Stimulated activated CD4-positive, alpha-beta T cell treated with anti-CD3 and anti-CD28 coated beads, Interleukin-1b, Interleukin-23, amount 100 ng/mL, for 4 hours (primary cell): ENCODE data around the gene MEX3C.

Experiments used
- DNase-seq, 2 donors: peaks; one replicate each; pipeline ENCODE4 v3.0.0-alpha.2; 2020; ENCODE audit warnings: low read depth in 2 of 2

MEX3C gene

DNA sequence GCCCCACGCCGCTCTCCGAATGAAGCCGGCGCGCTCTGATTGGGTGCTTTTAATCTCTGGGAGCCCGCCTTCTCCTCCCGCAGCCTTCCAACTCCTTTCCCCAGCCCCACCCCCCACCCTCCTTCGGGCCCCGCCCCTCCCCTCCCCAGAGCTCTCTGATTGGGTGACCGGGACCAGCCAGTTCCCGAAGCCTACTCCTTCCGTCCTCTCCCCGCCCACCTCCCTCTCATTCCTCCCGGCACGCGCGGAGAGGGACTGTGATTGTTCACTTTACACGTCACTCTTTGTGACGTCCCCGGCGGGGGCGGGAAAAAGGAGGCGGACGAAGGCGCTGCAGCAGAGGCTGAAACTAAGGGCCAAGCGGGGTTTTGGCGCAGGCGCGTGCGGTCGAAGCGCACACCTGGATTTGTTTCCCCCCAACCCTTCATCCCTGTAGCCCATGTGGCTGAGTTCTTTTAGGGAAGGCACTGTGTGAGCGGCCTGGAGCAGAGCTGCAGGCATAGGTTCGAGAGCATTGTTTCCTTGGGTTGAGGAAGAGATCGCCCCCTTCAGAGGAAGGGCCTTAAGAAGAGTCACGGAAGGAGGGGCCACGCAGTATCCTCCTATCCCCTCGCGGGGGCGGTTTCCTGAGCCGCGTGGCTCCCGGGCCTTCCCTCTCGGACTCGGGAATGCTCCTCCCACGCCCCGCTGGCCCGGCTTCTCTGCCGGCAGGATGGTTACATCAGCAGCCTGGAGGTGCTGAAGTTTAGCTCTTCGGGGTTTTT, at the start of gene MEX3C:
Gene MEX3C (minus strand): TSS at position 21 of the 764 bp plus-strand sequence. CDS start 361 bp downstream, outside the sequence.
- DNase-seq: peak; percentile 98

DNA sequence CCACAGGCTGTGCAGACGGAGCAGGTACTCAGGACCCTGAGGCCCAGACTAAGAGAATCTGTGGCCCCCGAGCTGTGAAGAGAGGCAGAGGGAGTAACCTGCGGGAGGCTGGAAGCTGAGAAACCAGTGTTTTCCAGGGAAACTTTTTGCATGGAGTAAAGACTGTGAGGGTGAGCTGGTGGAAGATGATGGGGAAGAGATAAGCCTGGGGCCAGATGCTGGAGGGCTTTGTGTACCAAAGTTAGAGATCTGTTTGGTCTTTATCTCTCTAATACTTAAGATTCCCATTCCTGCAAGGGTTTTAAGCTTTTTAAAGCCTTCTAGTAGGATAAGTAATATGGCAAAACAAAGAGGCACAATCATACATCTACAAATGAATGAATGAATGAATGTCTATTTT, 43.7 kb upstream of the MEX3C start:
- no peak for DNase-seq

DNA sequence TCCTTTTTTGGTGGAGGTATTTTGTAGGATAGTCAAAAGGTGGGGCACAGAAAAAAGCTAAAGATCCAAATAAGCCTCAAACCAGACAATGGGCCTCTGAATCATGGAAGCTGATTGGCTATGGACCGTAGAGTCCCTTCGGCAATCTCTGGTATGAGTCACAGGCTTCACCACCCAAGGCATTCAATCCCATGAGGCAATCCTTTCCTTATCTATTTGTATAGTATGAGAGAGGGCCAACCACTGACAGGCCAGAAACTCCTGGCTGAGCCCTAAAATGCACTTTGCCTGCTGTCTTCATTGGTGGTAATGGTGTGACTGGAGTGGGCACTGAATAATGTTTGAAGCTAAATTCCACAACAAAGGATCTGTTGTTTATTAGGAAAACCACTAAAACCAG, 38.7 kb upstream of the MEX3C start:
- no peak for DNase-seq

DNA sequence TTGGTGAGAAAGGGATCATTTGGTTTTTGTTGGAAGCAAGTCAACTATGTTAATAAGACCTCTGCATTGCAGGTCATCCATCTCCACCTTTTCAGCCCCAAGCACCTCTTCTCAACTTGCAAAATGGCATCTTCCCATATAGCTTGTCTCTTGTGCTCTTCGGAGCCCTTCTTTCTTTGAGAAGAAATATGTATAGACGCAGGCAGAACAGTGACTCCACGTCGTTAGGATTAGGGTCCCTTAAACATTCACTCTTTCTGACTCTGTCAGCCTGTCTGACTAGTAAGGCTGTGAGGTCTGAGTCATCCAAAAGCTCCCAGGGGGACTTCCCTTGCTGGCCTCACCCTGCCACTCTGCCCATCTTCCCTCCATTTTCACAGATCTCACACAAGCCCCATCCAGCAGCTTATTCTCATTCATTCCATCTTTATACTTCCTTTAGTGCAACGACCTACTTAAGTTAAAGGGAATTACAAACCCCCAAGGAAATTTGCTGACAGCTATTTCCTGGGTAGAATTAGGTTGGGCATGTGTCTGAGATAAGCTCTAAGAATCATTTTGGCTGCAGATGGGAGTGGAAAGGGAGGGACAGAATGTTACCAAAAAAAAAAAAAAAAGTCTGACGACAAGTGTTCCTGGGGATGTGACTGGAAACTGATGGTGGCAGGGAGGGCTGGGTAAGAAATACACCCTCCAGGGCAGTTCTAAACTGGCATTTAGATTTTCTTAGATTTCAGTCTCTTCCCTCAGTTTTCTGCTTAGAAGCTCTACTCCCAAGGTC, 37.7 kb upstream of the MEX3C start:
- DNase-seq: no peak

DNA sequence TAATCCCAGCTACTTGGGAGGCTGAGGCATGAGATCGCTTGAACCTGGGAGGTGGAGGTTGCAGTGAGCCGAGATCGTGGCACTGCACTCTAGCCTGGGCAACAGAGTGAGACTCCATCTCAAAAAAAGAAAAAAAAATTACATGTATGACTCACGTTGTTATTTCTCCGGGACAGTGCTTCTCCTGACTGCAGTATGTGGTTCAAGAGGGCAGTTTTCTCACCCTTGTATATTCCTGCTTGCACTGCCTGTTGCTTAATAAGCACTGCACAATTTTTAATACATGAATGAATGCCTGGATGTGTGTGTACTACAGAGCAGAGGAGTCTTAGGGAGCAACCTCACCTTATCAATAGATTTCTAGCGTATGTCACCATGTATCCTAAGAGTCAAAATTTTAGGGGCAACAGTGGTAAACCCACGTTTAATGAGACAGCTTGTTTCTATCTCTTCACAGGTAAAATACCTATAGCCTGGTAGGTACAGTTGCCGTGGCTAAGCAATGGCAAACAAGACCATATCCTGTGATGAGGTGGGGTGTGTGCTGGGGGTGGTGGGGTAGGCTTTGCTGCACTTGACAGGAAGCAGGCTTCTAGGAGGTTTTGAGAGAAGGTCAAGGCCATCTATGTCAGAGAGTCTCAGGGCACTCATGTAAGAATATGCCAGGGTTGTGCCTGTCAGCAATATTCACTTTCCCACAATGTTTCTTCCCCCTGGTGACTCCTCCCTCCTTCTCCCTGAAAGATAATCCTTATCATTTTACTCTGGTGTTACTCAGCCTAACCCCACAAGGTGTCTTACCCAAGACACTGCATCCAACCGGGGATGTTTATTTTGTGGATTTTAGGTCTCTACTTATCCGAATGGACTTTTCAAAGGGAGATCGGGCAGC, 36.9 kb upstream of the MEX3C start:
- no peak for DNase-seq

DNA sequence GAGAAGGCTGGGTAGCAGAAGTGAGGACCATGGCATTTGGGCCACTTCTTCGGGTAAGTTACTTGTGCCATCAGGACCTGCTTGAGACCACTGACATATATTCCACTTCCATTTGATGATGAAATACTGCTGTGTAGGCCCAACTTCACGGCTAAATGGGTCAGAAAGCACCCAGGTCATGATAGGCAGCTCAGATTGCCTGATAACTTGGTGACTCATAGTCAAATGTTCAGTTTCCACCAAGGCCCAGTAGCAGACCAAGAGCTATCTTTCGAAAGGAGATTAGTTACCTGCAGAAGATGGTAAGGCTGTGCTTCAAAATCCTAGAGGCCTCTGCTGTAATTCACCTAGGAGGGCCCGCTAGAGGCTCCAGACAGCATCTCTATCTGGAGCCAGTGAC, 31.8 kb upstream of the MEX3C start:
- no peak for DNase-seq

DNA sequence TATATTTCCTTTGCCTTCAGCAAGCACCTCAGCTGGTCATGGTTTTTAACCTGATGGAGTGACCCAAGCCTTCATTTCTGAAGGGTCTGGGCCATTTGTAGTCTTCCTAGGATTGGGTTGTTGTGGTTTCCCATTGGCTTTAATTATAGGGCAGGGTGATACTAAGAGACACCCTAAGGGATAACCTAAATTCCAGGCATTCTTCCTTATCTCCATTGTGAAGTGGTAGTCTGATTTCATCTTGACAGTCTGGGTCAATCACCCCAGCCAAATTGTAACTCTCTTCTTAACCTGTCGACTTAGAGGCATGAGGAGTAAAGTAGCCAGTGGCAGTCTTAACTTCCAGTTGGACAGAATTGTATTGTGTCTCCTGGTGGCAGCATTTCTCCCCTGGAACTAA, 30.2 kb upstream of the MEX3C start:
- DNase-seq: no peak

DNA sequence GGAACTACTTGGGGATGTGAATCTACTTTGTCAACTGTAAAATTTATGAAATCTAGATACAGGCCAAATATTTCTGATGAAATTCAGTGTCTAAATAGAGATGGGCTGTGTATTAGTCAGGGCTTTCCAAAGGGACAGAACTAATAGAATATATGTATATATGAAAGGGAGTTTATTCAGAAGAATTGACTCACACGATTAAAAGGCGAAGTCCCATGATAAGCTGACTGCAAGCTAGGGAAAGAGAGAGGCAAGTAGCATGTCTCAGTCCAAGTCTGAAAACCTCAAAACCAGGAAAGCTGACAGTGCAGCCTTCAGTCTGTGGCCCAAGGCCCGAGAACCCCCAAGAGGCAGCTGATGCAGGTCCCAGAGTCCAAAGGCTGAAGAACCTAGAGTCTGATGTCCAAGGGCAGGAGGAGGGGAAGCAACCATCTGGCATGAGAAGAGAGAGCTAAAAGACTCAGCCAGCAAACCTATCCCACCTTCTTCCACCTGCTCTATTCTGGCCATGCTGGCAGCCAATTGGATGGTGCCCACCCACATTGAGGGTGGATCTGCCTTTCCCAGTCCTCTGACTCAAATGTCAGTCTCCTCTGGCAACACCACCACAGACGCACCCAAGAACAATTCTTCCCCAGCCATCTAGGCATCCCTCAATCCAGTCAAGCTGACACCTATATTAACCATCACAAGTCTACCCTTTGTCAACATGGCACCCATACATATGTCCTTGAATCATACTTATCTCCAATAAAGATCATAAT, 29.3 kb upstream of the MEX3C start:
- no peak for DNase-seq

DNA sequence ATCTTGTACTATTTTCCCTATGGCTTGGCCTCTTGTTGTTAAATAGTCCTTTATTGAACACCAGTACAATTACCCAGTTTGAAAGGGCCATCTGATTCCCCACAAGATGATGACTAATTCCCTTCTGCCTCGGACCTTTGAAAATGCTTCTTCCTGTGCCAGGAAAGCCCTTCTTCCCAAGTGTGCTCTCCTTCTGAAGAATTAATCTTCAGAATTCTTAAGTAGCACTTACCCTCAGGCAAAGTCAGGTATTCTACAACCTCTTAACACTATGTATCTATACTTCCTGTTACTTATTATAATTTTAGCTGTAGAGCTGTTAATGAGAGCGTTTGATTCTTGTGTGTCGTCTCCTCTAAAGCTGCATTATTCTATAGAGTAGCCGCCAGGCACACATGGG, 28.6 kb upstream of the MEX3C start:
- no peak for DNase-seq

DNA sequence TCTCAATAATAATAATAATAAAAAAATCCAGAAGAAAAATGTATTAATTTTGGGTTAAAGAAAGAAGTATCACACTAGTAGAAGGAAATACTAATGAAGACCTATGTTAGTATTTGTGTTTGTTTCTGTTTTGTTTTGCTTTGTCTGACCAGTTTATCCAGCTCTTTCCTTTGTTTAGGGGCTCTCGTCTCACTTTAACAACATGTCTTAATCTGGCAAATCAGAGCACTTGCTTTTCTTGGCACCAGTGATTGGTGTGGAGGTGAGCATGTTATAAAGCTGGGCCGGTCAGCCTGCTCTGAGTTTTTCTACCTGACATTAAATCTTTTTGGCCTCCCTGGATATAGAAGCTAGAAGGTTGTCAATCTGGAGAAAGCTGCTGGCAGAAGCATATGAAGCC, 15.1 kb upstream of the MEX3C start:
- no peak for DNase-seq

DNA sequence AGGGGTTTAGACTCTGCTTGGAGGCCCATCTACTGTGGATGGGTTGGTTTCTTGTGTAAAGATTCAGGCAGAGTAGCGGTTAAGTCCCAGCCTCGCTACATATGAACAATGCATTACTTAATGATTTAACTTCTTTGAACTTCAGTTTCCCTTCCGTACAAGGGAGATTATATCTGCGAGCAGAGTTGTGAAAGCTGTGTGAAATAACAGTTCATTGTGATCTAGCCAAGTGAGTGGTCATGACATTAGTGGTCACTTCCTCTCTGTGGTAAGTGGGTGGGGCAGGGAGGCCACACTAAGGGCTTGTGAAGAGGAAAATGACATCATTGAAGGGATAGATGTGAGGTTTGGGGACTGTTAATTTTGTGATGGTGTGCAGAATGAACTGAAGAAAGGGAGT, 14.1 kb upstream of the MEX3C start:
- no peak for DNase-seq

DNA sequence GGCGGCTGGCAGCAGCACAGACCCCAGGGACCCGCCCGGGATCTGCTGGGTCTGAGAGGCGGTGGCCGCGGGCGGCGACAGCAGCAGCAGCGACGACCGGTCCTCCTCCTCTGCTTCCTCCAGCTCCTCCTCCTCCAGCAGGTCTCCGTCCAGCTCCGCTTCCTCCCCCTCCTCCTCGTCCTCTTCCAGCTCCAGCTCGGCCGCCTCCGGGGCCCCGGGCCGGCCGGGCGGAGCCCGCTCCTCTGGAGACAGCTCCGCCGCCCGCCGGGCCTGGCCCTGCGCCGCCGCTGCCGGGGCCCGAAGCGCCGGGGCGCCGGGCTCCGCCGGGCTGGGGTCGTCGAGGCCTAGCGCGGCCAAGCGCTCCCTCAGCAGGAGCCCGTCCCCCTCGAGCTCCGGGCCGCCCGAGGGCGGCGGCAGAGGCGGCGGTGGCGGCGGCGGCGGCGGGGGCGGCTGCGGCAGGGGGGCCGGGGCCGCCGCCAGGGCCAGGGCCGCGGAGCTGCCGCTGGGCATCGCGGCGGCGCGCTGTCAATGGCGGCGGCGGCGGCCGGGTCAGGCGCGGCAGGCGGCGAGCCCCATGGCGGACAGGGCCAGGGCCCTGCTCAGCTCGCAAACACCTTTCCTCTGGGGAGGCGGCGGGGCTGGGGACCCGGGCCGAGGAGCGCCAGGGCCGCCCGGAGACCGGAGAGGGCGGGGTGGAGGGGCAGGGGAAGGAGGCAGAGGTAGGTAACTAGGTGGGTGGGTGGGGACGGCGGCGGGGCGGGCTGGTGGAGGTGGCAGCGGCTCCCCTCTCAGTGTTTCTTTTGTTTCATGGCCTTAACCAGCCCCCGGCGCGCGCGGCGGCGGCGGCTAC, 445 bp downstream of the MEX3C start:
- DNase-seq: peak in 1 of 2 donors; percentile 17

DNA sequence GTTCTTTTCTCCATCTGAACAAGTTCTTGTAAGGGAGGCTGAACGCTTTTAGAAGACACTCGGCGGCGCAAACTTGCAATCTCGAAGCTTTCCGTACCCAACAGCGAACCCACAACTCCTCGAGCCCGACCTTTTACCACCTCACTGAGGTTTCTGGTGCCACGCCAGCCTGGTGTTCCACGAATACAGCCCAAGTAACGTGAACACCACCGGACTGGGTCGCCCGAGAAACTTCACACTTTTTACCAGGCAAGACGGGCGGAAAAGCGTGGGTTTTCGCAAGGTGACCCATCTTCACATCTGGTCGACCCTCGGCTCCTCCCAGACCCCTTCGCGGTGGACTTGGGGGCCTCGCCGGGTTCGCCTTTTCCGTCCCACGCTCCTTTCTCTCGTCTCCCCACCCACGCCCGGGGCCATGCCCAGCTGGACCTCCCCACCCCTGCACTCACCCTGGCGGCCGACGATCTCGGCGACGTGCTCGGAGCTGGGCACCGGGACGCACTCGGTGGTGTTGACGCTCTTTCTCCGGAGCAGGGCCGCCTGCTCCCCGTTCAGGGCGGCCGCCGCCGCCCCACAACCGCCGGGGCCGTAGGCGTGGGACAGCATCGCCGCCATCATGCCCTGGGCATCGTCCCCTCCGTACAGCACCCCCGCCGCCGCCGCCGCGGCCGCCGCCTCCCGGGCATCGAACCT, 1.2 kb downstream of the MEX3C start:
- peak; percentile 22 to 50 for DNase-seq

DNA sequence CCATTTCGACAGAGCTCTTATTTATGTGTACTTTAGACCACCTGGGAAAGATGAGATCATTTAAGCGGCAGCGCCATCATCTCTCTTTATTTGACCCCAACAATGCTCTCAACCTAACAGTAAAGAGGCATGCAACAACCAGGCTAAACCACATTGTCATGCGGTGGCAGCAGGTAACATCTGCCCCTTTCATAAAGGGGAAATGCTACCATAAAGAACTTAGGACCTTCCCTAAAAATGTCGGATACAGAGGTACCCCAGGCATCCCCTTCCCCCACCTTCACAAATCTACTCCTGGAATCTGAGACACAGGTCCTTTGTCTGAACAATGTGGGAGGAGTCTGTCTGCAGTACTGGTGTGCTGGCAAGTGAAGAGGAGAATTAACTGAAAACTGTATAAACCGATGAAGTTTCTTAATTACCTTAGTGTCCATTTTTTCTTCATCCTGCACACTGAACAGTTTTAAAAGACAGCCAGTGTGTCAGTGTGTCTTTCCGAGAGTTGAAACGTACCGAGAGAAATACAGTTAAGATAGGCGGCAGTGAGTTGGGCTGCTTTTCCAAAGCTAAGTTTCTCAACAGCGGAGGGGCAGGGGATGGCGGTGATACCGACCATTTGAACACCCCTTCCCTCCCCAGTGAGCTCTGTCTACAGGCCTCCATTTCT, 1.9 kb downstream of the MEX3C start:
- peak in 1 of 2 donors; percentile 7 for DNase-seq

DNA sequence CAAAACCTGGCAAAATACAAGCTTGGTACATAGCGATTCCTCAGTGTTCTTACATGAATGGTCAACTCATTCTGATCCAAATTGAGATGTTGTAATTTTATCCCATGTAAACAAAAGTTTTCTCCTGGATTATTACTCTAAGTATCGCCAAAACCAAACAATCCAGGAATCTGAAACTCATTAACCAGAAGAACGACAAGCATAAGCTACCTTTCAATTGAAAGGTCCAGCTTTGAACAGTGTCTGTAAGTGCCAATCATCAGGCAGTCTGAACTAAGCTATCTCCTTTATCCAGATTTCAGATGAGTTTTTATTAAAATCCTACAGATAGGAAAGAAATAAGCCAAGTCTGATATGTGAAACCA, 2.4 kb downstream of the MEX3C start:
- DNase-seq: no peak

DNA sequence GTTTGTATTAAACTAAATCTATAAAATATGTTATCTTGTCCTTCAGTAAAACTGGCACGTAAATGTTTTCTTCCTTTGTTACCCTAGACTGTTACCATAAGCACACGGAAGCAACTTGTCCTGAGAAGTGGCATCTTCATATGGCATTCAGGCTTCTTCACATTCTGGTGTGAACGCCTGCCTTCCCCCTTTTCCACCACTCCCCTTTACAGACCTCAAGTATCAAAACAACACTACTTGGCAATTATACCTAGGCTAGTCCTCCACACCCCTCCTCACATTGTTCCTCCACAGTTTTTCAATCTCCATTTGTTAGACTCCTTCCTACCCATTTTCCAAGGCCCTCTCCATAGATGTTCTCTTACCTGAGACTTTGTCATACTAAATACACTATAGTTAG, 2.9 kb downstream of the MEX3C start:
- no peak for DNase-seq

DNA sequence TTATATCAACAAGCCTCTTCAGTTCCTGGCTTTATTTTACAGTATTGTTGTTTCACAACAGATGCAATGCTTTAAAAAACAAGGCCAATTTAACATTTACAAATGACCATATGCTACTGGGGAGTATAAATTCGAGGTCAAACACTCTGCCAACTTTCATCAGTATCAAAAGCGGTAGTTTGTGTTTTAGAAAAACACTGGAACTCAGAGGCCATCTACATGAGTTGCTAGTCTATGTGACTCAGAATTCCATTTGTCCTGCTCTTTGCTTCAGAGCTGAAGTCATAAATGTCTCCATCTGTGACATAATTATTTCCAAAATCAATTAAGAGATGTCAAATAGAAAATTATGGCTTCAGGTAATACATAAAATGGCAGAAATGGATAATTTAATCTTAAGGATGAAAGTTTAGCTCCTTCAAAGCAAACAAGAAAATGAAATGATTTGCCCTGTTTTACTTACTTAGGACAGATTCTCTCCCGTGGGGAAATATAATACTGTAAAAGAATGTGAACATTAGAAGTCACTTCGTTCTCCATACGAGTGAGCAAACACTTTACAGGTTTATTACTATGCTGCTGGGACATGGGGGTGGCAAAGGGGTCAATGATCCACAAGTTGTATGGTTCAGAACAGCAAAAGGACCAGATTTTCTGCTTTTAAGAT, 3.7 kb downstream of the MEX3C start:
- DNase-seq: no peak

DNA sequence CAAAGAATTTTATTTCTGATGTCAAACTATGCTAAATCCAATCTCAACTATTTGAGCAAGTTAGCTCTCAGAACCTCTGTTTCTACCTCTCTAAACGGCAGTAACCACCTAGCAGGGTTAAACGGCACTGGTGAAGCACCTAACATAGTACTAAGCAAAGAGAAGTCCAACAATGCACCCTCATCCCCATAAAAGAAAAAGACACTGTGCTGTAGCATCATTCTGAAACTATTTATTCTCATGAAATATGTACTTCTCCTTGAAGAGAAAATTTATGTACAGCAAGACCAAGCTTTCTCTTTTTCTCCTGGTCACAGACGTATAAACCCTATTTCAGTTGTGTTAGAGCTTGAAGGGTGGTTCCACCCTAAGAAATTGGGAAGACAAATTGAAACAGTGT, 4.8 kb downstream of the MEX3C start:
- DNase-seq: no peak

DNA sequence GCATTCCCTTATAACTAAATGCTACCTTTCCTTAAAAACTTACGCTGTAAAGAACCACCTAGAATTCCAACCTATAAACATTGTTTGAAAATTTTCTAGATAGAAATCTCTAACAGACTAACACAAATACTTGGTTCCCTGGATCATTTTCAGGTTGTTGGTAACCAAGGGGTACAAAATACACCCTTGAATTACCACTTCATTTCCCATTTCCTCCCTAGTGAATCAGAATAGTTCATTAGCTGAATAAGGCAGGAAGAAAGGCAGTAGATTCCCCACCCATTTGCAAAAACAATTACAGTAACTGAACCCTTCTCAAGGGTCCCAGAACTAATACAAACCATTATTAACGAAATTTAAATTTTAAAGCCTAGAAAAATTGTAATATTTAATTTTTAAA, 5.5 kb downstream of the MEX3C start:
- DNase-seq: no peak
